ENCODE results near the gene SNX18. TPM values are rescaled to one million over a fixed set of nuclear protein-coding genes. Genes with fewer than 3 reads are reported as not detected.

Gene SNX18
- total RNA-seq, 1 donor from 2014 or later, result 21.3 TPM

- H3K4me3 Mint-ChIP-seq, result no peak overlapping the region
- no peak overlapping the region for H3K27ac Mint-ChIP-seq (ENCODE audit: unreplicated experiment)
- no peaks in the 10 kb centered on the region for H3K4me1 Mint-ChIP-seq
Observed at GRCh38 chr5:54570916-54571315, 53.4 kb downstream of the SNX18 start.

GRCh38 chr5:54571462-54571861 is 53.9 kb downstream of the SNX18 start:
- H3K27me3 Mint-ChIP-seq (ENCODE audit: low read depth), result no peaks in the 10 kb centered on the region
- H3K4me3 Mint-ChIP-seq, result no peak overlapping the region
- no peak overlapping the region for H3K27ac Mint-ChIP-seq (ENCODE audit: unreplicated experiment)
- no peak for DNase-seq (ENCODE audit: low read depth, low spot score)
- peaks cover 5% of the 10 kb centered on the region for H3K36me3 Mint-ChIP-seq (ENCODE audit: low read depth)
- no peaks in the 10 kb centered on the region for H3K4me1 Mint-ChIP-seq
- peaks cover 3% of the 10 kb centered on the region for H3K9me3 Mint-ChIP-seq
- TF ChIP-seq CTCF (conservative IDR thresholded peaks at IDR 0.05), result no peak

More at GRCh38 chr5:54570916-54571315, 53.4 kb downstream of the SNX18 start:
- TF ChIP-seq CTCF (conservative IDR thresholded peaks at IDR 0.05), result no peak
- no peaks in the 10 kb centered on the region for H3K27me3 Mint-ChIP-seq (ENCODE audit: low read depth)
- H3K36me3 Mint-ChIP-seq (ENCODE audit: low read depth), result peaks cover 5% of the 10 kb centered on the region
- peaks cover 3% of the 10 kb centered on the region for H3K9me3 Mint-ChIP-seq
- no peak for DNase-seq (ENCODE audit: low read depth, low spot score)

- no peaks in the 10 kb centered on the region for H3K36me3 Mint-ChIP-seq (ENCODE audit: low read depth)
- H3K27ac Mint-ChIP-seq (ENCODE audit: unreplicated experiment), result no peak overlapping the region
- no peak for DNase-seq (ENCODE audit: low read depth, low spot score)
- TF ChIP-seq CTCF (conservative IDR thresholded peaks at IDR 0.05), result no peak
- H3K27me3 Mint-ChIP-seq (ENCODE audit: low read depth), result no peaks in the 10 kb centered on the region
- H3K4me3 Mint-ChIP-seq, result no peak overlapping the region
- H3K9me3 Mint-ChIP-seq, result no peaks in the 10 kb centered on the region
- no peaks in the 10 kb centered on the region for H3K4me1 Mint-ChIP-seq
Observed at GRCh38 chr5:54573812-54574489, 56.4 kb downstream of the SNX18 start.

- Mint-ChIP-seq H3K4me3 (no peak overlapping the region), H3K27me3 (ENCODE audit: low read depth) (no peaks in the 10 kb centered on the region), H3K27ac (ENCODE audit: unreplicated experiment) (no peak overlapping the region), H3K9me3 (no peaks in the 10 kb centered on the region), H3K4me1 (peaks cover 8% of the 10 kb centered on the region), H3K36me3 (ENCODE audit: low read depth) (no peaks in the 10 kb centered on the region)
- DNase-seq (ENCODE audit: low read depth, low spot score), result no peak
- no peak for TF ChIP-seq CTCF (conservative IDR thresholded peaks at IDR 0.05)
Observed at GRCh38 chr5:54577528-54577927, 60.0 kb downstream of the SNX18 start.

- H3K9me3 Mint-ChIP-seq, result no peaks in the 10 kb centered on the region
- TF ChIP-seq CTCF (conservative IDR thresholded peaks at IDR 0.05), result no peak
- no peak overlapping the region for H3K4me3 Mint-ChIP-seq
- no peak for DNase-seq (ENCODE audit: low read depth, low spot score)
- peaks cover 8% of the 10 kb centered on the region for H3K4me1 Mint-ChIP-seq
- H3K27ac Mint-ChIP-seq (ENCODE audit: unreplicated experiment), result peak overlapping the region; percentile 27
- H3K27me3 Mint-ChIP-seq (ENCODE audit: low read depth), result no peaks in the 10 kb centered on the region
- H3K36me3 Mint-ChIP-seq (ENCODE audit: low read depth), result no peaks in the 10 kb centered on the region
Observed at GRCh38 chr5:54577937-54578653, 60.5 kb downstream of the SNX18 start.
